Retinal pigment epithelial cell (primary cell): ENCODE data around the gene SIGLEC6.

ENCODE experiments used
- DNase-seq: peaks from one replicate; pipeline ENCODE4 v3.0.0-alpha.2; 2010; ENCODE audit warnings: low read depth
- H3K4me3 ChIP-seq: 2 replicates; pipeline ENCODE4 v1.5.1; 2011; ENCODE audit warnings: mild to moderate bottlenecking, low read length, control low read depth, moderate library complexity
- CTCF ChIP-seq: conservative IDR thresholded peaks from 2 replicates; pipeline ENCODE4 v1.5.1; 2011; ENCODE audit warnings: low read depth, low read length, control low read depth, inconsistent platforms

The SIGLEC6 gene

GRCh38 chr19:51473009-51473707, 58.3 kb downstream of the SIGLEC6 start:
- peak; percentile 71 for TF ChIP-seq CTCF
- DNase-seq: peak; percentile 4
- no peak overlapping the region for H3K4me3 ChIP-seq

- no peak overlapping the region for H3K4me3 ChIP-seq
- TF ChIP-seq CTCF: no peak
- no peak for DNase-seq
Measured at GRCh38 chr19:51472607-51473006, 58.9 kb downstream of the SIGLEC6 start.

- no peak overlapping the region for H3K4me3 ChIP-seq
- DNase-seq: no peak
- no peak for TF ChIP-seq CTCF
Measured at GRCh38 chr19:51471527-51471926, 59.9 kb downstream of the SIGLEC6 start.

- no peak overlapping the region for H3K4me3 ChIP-seq
- DNase-seq: no peak
- no peak for TF ChIP-seq CTCF
Measured at GRCh38 chr19:51470966-51471365, 60.5 kb downstream of the SIGLEC6 start.

- DNase-seq: no peak
- H3K4me3 ChIP-seq: no peak overlapping the region
- TF ChIP-seq CTCF: no peak
Measured at GRCh38 chr19:51469629-51470028, 61.8 kb downstream of the SIGLEC6 start.

GRCh38 chr19:51469162-51469561, 62.3 kb downstream of the SIGLEC6 start:
- no peak for TF ChIP-seq CTCF
- H3K4me3 ChIP-seq: no peak overlapping the region
- DNase-seq: no peak

GRCh38 chr19:51468545-51468920, 62.9 kb downstream of the SIGLEC6 start:
- DNase-seq: no peak
- TF ChIP-seq CTCF: no peak
- no peak overlapping the region for H3K4me3 ChIP-seq
